ENCODE measurements around the gene TSNAX. TPM values are rescaled to one million over a fixed set of nuclear protein-coding genes. Genes with fewer than 3 reads are reported as not detected.
"Not testable (repeated sequence)": the region's sequence is repeated elsewhere in the genome, so short reads cannot be mapped to it uniquely, and the experiment has no call there.

The TSNAX gene
- total and polyA plus RNA-seq, 2 of the 8 experiments (the other 6 are each of a cell fraction or from before 2014, with no cell fraction given), result 7.7 to 34.0 TPM

- H4K20me1 ChIP-seq (replicated peaks in 1 of 2; ENCODE audit: control insufficient read depth in 1 of 2, insufficient read depth in 2 of 2, low read length in 2 of 2); H3K27ac ChIP-seq (ENCODE audit: low read depth, low read length); H2BK120ac ChIP-seq (replicated peaks; ENCODE audit: low read depth, low read length); H3K79me1 ChIP-seq (ENCODE audit: low read depth, low read length); H3K9ac ChIP-seq (replicated peaks in 1 of 4; ENCODE audit: extremely low read depth in 1 of 4, low read depth in 3 of 4, low read length in 3 of 4); H3K23ac ChIP-seq (ENCODE audit: insufficient read length); H3K79me2 ChIP-seq (ENCODE audit: control insufficient read depth in 1 of 2, insufficient read depth in 2 of 2, low read length in 2 of 2); H2BK5ac ChIP-seq (ENCODE audit: low read depth, low read length); H4K5ac ChIP-seq (ENCODE audit: insufficient read length, low read depth, low read length); H3K4me2 ChIP-seq (ENCODE audit: insufficient read depth in 1 of 2, low read depth in 2 of 2, low read length in 2 of 2); H3K23me2 ChIP-seq (ENCODE audit: low read depth, low read length); H3K4me1 ChIP-seq (replicated peaks in 1 of 4; ENCODE audit: control insufficient read depth in 3 of 4, insufficient read depth in 4 of 4, low read length in 3 of 4); H3K14ac ChIP-seq (ENCODE audit: insufficient read length); DNase-seq (ENCODE audit: low read depth in 1 of 2, low spot score in 2 of 2); H2BK12ac ChIP-seq (ENCODE audit: low read depth, low read length); H2BK20ac ChIP-seq (ENCODE audit: low read length); H4K8ac ChIP-seq (ENCODE audit: extremely low read depth, insufficient read depth, low read length); H3K56ac ChIP-seq (replicated peaks; ENCODE audit: insufficient read length, low read depth, low read length); CTCF ChIA-PET (ENCODE audit: partially characterized antibody); H2AFZ ChIP-seq (ENCODE audit: low read length); H3K27me3 ChIP-seq (replicated peaks in 1 of 4; ENCODE audit: control insufficient read depth in 3 of 4, extremely low read depth in 1 of 4, insufficient read depth in 3 of 4, low read length in 3 of 4); H2BK15ac ChIP-seq (ENCODE audit: low read length); H3K36me3 ChIP-seq (ENCODE audit: control insufficient read depth in 2 of 4, insufficient read depth in 4 of 4, low read length in 3 of 4); H3K18ac ChIP-seq (ENCODE audit: extremely low read depth, low read length); H2AK5ac ChIP-seq (ENCODE audit: low read depth, low read length); H4K91ac ChIP-seq (replicated peaks; ENCODE audit: insufficient read length, low read length); H3K4me3 ChIP-seq (ENCODE audit: extremely low read depth in 1 of 4, insufficient read depth in 2 of 4, low read depth in 3 of 4, low read length in 4 of 4); POLR2A ChIA-PET (ENCODE audit: partially characterized antibody); H3K4ac ChIP-seq (replicated peaks; ENCODE audit: insufficient read length, low read depth, low read length); FAIRE-seq: not testable (repeated sequence)
- 89% methylated on average over 1 of the region's 1 CpG; no CpG with 5 or more reads in 1 of the 2 experiments for WGBS, 2 experiments (ENCODE audit: extremely low coverage in 1 of 2, insufficient coverage in 1 of 2, insufficient read length in 1 of 2, insufficient replicate concordance in 2 of 2, low coverage in 1 of 2, low lambda C conversion rate in 2 of 2, missing lambda C conversion rate in 1 of 2)
- H3K9me3 ChIP-seq (ENCODE audit: insufficient read depth in 2 of 2, low read depth in 1 of 2, low read length in 1 of 2), result peaks cover 18% of the 10 kb centered on the region in 2 experiments
These were observed 25.3 kb upstream of the TSNAX start for GRCh38 chr1:231503168-231503567.
